CD4-positive, alpha-beta T cell treated with Interleukin-17A for 1 hour (primary cell): ENCODE data around the gene CDK4.
"Not testable (repeated sequence)": the region's sequence is repeated elsewhere in the genome, so short reads cannot be mapped to it uniquely, and the experiment has no call there.

Source experiments
- DNase-seq: peaks from one replicate; pipeline ENCODE4 v3.0.0-alpha.2; 2020

CDK4 gene

GRCh38 chr12:57722716-57723629 lies 29.1 kb downstream of the CDK4 start:
- no peak for DNase-seq

GRCh38 chr12:57721846-57722608 lies 30.1 kb downstream of the CDK4 start:
- DNase-seq: not testable (repeated sequence)

GRCh38 chr12:57720606-57721595 lies 31.2 kb downstream of the CDK4 start:
- DNase-seq: no peak

GRCh38 chr12:57719777-57720605 lies 32.1 kb downstream of the CDK4 start:
- no peak for DNase-seq

GRCh38 chr12:57718641-57719528 lies 33.2 kb downstream of the CDK4 start:
- no peak for DNase-seq

GRCh38 chr12:57717846-57718640 lies 34.1 kb downstream of the CDK4 start:
- no peak for DNase-seq

- no peak for DNase-seq
These were observed 35.0 kb downstream of the CDK4 start for GRCh38 chr12:57717131-57717530.

GRCh38 chr12:57716305-57716704 lies 35.8 kb downstream of the CDK4 start:
- no peak for DNase-seq

- no peak for DNase-seq
These were observed 36.3 kb downstream of the CDK4 start for GRCh38 chr12:57715786-57716185.

GRCh38 chr12:57715036-57715748 lies 36.9 kb downstream of the CDK4 start:
- DNase-seq: not testable (repeated sequence)

GRCh38 chr12:57713209-57713608 lies 38.9 kb downstream of the CDK4 start:
- no peak for DNase-seq

GRCh38 chr12:57712701-57713100 lies 39.4 kb downstream of the CDK4 start:
- no peak for DNase-seq

GRCh38 chr12:57708296-57708695 lies 43.8 kb downstream of the CDK4 start:
- DNase-seq: no peak

GRCh38 chr12:57707250-57707649 lies 44.9 kb downstream of the CDK4 start:
- no peak for DNase-seq

- no peak for DNase-seq
These were observed 51.8 kb downstream of the CDK4 start for GRCh38 chr12:57700317-57700716.

GRCh38 chr12:57698414-57698813 lies 53.7 kb downstream of the CDK4 start:
- no peak for DNase-seq
